ENCODE results near the gene TERT.

The TERT gene

DNA sequence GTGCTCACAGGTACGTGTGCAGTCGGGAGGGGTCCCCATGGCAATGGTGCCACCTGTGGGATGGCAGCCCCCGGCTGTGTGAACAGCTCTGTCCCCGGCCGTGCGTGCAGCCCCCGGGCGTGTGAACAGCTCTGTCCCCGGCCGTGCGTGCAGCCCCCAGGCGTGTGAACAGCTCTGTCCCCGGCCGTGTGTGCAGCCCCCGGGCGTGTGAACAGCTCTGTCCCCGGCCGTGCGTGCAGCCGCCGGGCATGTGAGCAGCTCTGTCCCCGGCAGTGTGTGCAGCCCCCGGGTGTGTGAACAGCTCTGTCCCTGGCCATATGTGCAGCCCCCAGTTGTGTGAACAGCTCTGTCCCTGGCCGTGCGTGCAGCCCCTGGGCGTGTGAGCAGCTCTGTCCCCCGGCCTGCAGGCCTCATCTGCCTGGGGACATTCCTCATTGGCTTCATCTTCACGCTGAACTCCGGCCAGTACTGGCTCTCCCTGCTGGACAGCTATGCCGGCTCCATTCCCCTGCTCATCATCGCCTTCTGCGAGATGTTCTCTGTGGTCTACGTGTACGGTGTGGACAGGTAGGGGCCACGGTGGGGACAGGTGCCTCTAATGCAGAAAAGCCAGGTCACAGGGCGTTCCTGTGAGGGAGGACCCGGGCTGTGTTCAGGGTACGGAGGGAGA, 75.6 kb downstream of the TERT start:
- no peak for DNase-seq (ENCODE audit: low read depth in 3 of 3)

DNA sequence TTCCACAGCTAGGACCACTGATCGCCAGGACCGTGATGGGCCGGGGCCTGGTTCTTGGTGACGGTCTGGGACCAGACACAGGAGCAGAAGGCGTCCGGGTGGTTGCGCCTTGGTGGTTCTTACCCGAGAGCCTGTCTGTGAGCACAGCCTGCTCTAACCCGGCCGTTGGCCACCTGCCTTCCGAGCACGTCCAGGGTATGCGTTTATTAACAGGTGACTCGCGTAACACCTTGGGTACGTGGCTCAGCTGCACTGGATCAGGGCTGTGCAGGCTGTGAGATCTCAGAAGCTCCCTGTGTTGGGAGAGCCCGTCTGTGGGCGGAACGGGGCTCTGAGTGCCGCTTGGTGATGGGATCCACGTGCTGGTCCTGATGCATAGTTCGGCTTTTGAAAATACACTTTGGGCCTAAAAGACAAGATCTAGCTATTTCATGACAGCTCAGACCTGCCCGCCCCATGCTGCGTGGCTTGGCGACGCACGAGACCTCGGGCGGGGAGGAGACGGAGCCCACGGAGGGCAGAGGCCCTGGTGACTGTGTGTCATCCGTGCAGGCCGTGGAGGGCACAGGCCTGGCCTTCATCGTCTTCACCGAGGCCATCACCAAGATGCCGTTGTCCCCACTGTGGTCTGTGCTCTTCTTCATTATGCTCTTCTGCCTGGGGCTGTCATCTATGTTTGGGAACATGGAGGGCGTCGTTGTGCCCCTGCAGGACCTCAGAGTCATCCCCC, 76.4 kb downstream of the TERT start:
- DNase-seq (ENCODE audit: low read depth in 3 of 3), result no peak

DNA sequence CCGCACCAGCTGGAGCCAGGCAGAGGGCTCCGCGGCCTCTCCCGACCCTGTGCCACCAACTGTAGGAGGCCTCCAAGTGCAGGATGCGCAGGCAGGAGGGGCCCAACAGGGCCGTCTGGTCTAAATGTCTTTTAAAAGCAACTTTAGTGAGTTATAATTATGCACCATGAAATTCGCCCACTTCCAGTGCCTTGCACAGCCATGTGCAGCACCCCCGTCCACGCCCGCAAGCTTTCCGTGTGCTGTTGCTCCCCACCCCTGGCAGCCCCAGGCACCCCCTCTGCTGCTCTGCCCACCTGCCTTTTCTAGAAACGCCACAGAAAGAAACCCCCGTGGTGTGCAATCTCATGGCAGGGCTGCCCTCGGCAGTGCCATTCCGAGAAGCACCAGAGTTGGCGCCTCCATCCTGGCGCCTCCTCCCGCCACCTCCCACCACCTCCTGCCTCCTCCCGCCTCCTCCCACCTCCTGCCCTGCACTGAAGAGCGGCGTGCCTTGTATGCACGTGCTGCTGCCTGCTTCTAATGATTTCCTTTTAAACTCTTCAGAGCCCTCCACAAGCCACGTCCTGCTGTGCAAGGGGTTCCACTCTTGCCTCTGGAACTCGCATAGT, 77.2 kb downstream of the TERT start:
- no peak for DNase-seq (ENCODE audit: low read depth in 3 of 3)

DNA sequence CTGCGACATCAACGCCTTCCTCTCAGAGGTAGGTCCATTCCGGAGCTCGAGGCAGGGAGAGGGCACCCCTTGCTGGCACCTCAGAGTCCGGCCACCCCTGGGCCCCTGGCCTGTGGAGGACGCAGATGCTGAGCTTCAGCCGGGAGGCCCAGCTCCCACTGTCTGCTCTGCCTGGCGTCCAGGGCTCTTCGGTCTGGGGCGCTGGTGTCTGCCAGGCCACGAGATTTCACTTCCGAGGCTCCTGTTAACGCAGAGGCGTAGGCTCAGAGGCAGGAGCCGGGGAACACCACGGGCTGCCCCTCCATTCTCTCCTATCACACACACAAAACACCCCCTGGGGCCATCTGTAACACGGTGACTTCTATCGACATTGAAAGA, 78.0 kb downstream of the TERT start:
- DNase-seq (ENCODE audit: low read depth in 3 of 3), result no peak

DNA sequence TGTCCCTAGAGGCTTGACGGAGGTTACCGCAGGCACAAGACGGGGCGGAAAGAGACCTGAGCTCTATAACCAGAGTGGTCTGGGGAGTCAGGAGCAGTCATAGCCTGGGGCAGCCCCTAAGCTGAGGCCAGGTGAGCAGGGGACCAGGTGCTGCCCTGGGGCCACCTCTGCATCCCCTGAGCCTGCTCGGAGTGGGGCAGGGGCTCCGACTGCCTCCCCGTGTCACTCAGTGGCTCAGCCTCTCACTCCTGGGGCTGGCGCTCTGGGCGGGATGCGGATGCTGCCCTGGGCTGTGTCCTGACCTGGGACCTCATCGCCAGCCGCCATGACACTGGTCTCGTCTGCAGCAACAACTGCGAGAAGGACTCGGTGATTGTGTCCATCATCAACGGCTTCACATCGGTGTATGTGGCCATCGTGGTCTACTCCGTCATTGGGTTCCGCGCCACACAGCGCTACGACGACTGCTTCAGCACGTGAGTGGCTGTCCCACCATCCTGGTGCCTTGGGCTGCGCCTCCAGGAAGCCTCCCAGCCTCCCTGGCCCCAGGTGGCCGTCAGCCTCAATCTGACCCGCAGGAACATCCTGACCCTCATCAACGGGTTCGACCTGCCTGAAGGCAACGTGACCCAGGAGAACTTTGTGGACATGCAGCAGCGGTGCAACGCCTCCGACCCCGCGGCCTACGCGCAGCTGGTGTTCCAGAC, 78.5 kb downstream of the TERT start:
- DNase-seq (ENCODE audit: low read depth in 3 of 3), result no peak

DNA sequence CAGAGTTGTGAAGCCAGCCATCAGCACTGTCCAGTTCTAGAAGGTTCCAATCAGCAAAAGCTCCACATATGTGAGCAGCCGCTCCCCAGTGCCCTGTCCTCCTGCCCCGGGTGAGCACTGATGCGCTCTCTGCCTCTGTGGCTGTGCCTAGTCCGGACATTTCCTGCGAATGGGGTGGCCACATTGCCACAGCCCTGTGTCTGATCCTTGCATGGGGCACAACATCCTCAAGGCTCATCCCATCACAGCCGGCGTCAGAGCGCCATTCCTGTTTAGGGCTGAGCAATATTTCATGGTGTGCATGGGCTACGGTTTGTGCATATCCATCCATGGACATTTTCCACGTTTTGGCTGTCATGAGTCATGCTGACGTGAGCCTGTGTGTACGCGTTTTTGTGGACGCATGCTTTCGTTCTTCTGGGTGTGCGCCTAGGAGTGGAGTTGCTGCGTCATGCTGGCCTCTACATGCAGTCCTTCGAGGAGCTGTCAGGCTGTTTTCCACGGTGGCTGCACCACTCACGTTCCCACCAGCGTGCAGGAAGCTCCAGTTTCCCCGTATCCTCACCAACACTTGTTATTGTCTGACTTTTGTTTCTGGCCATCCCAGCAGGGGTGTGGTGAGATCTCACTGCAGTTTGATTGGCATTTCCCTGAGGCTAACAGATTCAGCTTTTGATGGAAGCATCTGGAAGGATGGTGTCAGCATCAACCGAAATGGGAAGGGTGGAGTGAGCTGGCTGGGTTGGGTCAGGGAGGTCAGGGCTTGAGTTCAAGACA, 79.4 kb downstream of the TERT start:
- DNase-seq (ENCODE audit: low read depth in 3 of 3), result no peak

DNA sequence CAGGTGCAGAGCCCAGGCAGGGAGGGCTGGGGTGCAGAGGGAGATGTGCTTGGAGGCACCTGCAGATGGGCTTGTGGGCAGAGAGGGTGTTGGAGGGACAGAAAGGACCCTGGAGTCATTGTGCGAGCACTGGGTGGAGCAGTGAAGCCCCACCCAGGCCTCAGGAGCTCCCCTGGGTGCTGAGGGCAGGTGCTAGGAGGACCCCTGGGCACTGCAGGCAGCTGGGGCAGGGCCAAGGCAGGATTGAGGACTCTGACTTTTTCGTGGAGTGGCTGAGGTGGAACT, 80.0 kb downstream of the TERT start:
- DNase-seq (ENCODE audit: low read depth in 3 of 3), result no peak

DNA sequence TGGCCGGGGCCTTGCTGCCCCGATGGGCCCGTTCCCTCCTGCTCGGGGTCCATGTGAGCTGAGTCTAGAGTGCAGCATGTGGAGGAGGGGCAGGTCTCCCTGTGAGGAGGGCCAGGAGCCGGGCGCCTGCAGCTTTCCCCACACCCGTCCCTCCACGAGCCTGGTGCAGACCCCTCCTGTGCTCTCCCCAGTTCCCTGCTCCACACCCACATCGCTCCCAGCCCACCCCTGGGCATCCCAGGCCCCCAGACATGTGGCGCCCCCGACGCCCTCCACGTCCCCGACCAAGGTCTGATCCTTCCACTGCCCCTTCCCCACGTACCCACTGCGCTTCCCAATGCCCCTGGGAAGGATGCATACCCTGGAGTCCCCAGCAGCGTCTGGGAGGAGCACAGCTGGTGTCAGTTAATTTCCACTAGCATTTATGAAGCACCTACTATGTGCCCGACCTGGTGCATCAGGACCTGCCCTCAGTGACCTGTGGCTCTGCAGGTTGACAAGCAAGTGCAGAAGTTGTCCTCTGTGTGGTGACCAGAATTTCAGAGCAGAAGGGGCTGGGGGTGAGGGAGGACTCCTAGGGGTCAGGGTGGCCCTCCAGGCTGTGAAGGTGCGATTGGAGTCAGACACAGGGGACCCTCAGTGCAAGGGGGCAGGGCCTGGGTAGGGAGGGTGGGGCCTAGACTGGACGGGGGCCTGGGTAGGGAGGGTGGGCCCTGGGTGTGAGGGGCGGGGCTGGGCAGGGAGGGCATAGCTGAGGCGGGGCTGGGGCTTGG, 80.5 kb downstream of the TERT start:
- DNase-seq (ENCODE audit: low read depth in 3 of 3), result no peak

DNA sequence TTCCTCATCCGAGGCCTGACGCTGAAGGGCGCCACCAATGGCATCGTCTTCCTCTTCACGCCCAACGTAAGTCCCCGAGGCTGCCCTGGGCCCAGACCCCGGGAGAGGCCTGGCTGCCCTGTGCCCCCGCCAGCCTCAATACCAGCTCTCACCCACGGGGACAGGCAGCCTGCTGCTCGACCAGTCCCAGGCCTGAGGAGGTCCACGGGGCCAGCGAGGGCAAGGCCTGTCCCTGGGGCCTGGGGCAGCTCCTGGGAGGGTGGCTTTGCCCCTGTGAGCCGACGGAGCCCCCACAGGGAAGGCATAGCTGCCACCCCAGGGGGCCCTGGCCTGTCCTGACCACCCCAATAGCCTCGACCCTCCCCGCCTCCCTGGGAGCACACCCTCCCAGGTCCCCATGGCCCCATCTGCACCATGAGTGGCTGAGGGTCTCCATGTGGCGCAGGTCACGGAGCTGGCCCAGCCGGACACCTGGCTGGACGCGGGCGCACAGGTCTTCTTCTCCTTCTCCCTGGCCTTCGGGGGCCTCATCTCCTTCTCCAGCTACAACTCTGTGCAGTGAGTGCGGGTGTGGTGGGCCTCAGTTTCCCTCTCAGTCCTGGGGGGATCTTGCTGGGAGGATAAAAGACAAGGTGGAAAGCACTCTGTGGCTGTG, 81.2 kb downstream of the TERT start:
- DNase-seq (ENCODE audit: low read depth in 3 of 3), result no peak

DNA sequence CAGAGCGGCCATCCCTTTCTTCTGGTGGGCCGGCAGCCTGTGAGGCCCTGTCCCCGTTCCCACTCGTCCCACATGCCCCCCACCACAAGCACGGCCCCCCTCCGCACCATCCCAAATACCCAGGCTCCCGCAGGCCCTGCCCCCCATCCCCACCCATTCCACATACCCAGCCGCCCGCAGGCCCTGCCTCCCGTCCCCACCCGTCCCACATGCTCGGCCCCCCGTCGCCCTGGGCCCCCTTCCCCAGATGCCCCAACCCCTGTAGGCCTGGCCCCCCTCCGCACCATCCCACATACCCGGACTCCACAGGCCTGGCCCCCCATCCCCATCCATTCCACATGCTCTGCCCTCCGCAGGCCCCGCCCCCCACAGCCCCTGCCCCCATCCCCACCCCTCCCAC, 82.0 kb downstream of the TERT start:
- DNase-seq (ENCODE audit: low read depth in 3 of 3), result no peak

DNA sequence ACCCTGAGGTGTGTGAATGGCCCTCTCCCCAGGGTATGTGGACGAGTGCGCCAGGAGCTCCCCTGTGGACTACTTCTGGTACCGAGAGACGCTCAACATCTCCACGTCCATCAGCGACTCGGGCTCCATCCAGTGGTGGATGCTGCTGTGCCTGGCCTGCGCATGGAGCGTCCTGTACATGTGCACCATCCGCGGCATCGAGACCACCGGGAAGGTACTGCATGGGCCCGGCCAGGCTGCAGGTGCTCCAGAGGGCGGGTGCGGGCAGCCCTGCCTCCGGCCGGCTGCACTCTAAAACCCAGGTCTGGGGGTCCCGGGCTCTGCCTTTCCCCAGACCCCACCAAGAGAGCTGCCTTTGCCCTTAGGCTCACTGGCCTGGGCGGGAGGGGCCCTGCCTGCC, 82.6 kb downstream of the TERT start:
- DNase-seq (ENCODE audit: low read depth in 3 of 3), result no peak

DNA sequence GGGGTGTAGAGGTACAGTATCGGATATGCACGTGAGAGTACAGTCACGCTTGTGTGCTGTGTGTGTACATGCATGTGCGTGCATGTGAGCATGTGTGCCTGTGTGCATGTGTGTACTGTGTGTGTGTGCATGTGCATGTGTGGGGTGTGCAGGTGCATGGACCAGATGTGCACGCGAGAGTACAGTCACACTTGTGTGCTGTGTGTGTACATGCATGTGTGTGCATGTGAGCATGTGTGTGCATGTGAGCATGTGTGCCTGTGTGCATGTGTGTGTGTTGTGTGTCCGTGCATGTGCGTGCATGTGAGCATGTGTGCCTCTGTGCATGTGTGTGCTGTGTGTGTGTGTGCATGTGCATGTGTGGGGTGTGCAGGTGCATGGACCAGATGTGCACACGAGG, 83.2 kb downstream of the TERT start:
- DNase-seq (ENCODE audit: low read depth in 3 of 3), result no peak

DNA sequence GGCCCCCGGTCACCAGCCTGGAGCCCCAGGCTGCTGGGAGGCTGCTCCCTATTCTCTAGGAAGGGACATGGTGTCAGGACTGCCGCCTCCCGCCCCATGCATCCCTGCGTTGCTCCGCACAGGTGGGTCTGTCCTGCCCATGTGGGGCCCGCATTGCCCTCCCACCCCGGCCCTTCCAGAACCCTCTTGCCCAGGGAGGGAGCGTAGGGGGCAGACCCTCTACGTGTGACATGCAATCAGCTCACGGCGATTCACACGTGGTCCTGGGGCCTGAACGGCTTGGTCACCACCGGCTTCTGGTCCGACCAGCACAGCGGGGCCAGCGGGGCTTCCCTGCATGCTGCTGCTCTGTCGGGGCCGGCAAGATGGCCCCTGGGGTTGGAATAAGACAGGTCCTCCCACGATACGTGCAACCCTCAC, 84.0 kb downstream of the TERT start:
- no peak for DNase-seq (ENCODE audit: low read depth in 3 of 3)

DNA sequence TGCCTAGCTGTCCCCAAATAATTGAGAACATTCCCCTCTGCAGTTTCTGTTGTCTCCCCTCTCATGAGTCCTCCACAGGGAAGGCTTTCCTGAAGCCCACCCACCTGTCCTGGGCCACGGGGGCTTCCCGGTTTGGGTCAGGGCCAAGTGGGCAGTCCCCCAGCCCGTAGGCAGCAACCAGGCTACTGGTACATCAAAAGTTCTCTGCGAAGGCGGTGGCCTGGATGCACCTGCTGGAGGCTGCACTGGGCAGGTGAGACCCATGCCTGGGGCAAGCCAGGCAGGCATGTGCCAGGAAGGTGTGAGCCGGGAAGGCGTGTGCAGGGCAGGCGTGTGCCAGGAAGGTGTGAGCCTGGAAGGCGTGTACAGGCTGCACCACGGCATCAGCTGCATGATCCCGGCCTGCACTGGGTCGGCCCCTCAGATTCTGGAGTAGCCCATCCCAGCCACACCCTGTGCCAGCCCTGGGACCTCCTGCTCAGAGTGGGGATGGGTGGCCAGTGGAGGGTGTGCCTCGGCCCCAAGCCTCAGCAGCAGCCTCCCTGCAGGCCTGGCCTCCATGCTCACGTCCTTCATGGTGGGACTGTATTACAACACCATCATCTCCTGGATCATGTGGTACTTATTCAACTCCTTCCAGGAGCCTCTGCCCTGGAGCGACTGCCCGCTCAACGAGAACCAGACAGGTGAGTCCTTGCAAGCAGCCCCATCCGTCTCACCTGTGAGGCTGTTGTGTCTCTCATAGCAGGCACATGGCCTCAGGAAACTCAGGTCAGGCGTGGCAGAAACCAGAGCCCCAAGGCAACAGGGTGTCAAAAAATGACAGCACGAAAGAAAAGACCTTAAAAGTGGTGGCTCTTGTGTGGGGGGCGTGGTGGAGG, 84.7 kb downstream of the TERT start:
- no peak for DNase-seq (ENCODE audit: low read depth in 3 of 3)

DNA sequence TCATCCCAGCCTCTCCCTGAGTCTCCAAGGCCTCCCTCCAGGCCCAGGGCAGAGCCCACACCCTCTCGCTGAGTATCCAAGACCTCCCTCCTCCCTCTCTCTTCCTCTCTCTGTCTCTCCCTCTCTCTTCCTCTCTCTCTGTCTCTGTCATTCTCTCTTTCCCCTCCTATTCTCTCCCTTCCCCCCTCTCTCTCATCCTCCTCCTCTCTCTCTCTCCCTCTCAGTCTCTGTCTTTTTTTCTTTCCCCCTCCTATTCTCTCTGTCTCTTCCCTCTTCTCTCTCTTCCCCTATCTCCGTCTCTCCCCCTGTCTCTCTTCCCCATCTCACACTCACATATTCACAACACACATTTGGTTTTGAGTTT, 85.4 kb downstream of the TERT start:
- no peak for DNase-seq (ENCODE audit: low read depth in 3 of 3)

DNA sequence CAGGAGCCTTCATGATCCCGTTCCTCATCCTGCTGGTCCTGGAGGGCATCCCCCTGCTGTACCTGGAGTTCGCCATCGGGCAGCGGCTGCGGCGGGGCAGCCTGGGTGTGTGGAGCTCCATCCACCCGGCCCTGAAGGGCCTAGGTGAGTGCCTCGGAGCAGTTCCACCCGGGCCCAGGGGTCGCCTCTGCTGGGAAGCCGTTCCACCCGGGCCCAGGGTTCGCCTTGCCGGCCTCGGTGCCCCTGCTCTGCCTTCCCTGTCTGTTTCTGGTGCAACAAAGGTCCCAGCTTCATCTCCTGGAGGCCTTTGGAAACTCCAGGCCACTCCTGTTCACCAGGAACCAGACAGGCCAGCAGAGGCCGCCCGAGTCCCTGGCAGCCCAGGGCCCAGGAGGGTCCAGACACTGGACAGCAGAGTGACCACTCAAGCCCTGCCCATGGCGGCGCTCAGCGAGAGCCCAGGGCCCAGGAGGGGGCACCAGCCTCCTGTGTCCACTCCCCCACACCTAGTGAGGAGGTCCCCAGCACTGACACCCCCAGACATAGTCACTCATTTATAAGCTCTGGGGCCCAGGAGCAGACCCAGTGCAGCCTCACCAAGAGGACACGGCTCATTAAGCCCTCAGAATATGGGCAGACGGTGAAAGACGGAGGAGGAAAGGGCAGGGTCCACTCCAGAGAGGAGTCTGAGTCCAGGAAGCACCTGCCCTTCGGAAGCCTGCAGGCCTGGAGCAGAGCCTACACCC, 86.0 kb downstream of the TERT start:
- no peak for DNase-seq (ENCODE audit: low read depth in 3 of 3)

DNA sequence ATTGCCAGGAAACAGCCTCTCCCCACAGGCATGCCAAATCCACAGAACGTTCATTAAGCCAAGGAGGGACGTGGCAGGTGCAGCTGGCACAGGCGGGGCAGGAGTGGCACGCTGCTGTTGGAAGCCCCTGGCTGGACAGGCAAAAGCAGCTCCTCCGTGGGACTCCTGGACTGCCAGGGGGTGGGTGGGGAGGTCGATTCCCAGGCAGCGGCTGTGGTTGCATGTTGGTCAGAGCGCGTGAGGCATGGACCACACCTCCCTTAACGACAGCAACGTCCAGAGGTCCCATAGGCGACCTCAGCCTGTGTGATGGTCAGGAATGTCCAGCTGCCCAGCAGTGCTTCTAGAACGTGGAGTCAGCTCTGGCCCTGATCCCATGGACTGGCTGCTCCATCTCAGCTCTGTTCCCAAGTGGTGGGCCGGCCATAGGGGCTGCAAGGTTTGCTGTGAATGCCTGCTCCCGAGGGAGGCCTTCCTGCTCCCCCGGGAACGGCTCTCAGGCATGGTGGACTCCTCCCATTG, 86.6 kb downstream of the TERT start:
- DNase-seq (ENCODE audit: low read depth in 3 of 3), result no peak

DNA sequence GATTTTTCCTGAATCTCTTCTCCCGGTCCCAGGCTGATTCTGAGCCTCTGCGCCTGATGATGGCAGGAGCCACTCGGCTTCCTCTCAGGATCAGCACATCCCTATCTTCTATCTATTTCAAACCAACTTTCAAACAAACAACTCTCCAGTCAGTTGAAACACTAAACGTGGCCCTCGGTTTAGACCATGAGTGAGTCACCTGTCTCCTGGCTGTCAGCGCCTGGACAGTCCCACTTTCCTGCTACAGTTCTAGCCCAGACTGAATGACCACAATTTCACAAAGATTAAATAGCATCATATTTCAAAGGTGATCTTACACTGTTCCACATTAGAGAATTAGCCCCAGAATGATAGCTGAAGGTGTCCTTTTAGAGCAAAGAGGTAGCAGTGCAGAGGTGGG, 87.3 kb downstream of the TERT start:
- DNase-seq (ENCODE audit: low read depth in 3 of 3), result no peak
